GM18861 (cell line): ENCODE measurements around the gene BLOC1S6.

Experiments
- ATAC-seq: cut with Tn5 transposase; IDR thresholded peaks from one replicate; pipeline ENCODE4 v1.9.1; 2021; ENCODE audit not compliant: unreplicated experiment

BLOC1S6 gene

DNA sequence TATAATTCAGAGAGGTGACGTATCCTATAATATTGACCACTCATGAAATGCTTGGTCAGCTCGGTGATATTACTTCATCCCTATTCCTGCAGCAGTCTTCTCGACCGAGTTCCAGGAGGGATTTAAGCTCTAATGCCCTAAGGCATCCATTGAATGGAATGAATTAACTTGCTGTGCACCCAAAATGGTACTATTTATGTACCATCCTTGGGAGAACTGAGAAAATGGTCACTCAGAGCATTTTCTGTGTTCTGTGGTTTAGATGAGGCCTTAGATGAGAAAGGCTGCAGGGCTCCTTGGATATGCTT is 638 bp downstream of the BLOC1S6 start:
- ATAC-seq, result no peak

DNA sequence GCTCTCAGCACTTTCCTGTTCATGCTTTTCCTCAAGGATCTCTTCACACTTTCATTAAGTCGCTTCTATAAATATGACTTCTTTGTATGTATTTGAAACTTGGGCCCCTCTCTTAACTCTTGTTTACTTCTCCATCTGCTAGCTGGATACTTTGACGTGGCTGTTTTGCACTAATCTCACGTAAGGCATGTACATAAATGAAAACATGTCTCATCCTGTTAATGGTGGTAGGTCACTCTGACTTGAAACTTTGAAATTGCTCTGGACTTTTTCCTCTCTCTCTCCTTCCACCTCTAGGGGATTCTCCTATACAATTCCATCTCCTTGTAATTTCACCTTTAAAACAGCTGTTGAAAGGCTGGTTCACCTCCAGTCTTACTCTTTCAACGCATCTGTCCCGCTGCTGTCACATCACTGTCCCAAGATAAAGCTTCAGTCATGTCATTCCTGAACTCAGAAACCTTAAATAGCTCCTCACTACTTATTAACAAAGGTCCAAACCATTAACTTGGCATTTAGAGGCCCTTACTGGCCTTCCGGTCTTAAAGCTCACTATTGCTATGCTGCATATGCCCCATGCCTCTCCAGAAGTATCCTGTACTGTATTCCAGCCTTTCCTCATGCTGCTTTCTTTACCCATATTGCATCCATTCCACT is 1.2 kb downstream of the BLOC1S6 start:
- no peak for ATAC-seq

DNA sequence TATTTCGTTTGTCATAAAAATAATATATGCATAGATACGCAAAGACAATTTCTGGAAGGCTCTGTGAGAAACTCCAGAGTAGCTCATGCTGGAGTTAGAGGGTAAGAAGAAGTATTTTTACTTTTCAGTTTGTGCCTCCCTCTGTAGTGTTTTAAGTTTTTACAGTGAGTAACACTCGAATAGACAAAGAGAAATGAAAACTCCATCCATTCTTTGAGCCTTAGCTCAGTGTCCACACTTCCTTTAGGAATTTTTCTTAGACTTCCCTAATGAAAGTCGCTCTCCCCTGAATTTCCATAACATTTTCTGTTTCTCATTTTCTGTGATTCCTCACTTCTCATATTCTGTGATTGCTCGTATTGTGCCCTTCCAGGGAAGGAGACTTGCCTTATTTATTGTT is 2.1 kb downstream of the BLOC1S6 start:
- ATAC-seq, result no peak

DNA sequence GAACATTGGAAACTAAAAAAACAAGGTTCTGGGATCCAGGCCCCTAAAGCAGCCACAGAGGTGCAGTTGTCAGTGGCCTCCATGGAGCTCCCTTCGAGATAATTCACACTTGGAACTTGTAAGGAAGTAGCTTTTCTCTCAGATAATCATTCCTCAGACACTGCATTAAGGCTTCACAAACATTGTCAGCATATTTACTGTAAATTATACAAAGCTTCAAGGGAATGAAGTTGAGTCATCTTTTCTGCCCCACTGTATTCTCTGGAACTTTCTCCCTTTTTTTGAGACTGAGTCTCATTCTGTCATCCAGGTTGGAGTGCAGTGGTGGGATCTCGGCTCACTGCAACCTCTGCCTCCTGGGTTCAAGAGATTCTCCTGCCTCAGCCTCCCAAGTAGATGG is 7.1 kb downstream of the BLOC1S6 start:
- ATAC-seq, result no peak

DNA sequence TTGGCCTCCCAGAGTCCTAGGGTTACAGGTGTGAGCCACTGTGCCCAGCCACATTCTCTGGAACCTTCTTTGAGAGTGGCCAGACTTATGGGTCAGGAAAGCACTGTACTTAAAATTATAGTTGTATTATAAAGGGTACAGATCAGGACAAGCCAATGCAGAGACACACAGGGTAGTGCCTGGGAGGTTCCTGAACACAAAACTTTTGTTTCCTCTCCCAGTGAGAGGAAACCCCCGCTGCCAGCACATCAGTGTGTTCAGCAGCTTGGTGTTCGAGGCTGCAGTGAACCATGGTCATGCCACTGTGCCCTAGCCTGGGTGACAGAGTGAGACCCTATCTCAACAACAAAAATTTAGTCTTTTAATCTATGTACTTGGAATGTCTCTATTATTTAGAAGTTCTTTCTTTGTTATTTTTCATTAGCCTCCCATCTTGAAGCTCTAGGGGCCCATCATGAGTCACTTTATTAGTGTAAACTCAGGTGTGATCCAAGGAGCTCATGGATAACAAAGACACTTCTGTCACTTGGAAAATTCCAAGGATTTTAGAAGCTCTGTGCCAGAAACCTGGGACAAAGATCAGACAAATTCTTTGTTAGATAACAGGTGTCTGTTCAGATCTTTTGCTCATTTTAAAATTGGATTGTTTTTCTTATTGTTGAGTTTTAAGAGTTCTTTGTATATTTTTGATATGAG is 7.8 kb downstream of the BLOC1S6 start:
- no peak for ATAC-seq

DNA sequence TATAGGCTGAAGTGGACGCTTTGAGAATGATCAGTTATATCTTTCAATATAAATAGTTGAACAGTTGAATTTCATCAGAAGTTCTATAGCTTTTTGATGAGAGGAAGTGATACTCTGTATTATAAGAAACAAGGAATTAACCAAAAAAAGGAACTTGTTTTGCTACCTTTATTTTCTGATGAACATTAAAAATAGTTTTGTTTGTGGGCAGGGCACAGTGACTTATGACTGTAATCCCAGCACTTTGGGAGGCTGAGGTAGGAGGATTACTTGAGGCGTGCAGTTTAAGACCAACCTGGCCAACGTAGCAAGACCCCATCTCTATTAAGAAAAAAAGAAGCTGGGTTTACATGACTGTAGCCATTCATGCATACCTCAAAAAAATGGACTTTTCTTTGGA is 16.7 kb downstream of the BLOC1S6 start:
- no peak for ATAC-seq

DNA sequence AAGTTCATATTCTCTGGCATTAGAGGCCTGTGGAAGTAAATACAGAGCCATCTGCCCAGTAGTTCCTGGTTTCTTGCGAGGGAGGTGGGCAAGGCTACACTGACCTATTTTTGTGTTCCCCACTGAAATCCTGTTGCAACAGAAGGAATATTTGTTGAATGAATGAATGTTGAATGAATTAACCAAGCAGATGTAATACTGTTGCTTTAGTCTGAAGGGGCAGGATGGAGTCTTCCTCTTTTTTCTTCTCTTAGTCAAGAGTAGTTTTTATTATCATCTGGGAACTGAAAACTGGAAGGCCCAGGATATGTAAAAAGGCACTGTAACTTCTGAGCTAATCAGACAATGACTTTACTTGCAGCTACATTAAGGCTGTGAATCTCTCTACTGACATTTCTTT is 17.1 kb downstream of the BLOC1S6 start:
- no peak for ATAC-seq

DNA sequence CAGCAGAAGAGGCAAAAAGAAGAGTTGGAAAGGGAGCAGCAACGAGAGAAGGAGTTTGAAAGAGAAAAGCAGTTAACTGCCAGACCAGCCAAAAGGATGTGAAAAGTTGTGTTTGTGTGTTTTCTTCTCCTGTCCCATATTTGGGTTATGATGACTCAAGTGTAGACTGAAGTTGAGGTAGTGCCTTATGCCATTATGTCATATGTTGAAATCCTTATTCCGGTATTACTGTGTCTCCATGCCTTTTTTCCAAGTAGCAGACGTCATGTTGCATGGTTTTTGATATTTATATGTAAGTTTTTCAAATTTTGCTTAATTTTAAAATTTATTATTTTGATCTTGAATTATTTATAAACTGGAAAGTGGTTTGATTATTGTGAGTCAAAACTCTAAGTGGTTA is 19.2 kb downstream of the BLOC1S6 start:
- no peak for ATAC-seq

DNA sequence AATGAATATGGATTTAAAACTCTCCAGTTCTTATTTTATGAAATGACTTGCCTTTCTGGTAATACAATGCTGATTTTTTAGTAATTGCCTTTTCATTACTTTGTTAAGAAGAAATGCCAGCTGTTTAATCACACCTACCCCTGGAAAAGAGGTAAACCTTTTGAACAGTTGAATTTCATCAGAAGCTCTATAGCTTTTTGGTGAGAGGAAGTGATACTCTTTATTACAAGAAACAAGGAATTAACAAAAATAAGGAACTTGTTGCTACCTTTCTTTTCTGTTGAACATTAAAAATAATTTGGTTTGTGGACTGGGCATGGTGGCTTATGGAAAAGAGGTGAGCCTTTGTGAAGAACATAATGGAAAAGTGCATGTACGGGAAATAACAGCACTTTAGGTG is 19.7 kb downstream of the BLOC1S6 start:
- ATAC-seq, result no peak

DNA sequence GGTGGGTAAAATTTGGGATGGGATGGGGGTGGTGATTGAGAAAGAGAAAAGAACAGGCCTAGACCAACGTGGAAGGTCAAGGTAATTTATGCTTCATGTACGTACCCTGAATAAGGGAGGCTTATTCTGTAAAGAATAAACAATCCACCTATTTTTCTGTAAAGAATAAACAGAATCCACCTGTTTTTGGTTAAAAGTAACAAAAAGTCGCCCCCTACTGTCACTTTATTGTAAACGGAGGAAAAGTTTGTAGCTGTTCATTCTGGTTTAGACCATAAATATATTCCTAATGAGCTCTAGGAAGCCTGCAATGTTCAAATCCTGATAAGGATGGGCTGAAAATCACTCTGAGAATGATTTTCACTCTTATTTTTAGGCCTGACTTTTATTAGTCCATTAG is 24.1 kb downstream of the BLOC1S6 start:
- ATAC-seq, result no peak

DNA sequence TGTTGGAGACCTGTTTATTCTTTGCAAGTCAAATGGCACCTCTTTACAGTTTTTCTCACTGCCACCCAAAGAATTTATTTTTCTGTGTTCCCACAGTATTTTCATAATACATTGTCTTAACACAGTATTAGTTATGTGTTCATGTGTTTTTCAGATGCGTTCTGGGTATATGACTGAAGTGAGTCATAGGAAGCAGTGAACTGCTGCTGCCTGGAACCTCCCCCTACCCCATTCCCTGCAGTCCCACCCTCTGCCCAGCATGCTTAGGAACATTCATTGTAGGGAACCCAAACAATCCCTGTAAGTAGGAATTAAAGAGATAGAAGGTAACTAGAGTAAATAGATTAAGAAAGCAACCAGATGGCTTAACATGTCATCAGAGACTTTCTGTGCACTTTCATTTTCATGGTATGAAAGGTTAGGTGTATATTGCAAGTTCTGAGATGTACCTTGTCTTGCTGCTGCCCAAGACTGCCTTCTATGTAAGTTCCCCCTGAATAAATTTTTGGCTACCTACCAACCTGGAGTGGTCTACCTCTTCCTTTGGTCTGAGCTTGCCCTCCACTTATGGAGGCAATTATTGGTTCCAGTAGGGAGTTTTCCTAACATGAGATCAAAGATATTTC is 25.7 kb downstream of the BLOC1S6 start:
- no peak for ATAC-seq

DNA sequence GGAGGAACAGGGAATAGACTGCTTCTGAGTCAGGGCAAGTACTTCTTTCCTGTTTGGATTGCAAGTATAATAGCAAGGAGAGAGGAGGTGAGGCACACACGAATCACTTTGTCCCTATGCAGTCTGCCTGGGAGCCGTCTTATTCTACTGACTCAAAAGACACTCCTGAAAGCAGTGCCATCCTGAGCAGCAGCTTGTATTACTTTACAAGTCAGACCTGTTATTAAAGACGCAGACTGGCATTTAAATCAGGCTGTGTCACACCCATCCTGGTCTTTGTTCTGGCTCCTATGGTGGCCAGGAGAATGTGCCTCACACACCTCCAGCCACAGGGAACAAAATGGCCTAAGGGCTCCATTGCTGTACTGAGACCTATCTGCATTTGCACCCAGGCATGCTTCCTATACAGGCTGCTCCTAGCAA is 29.7 kb downstream of the BLOC1S6 start:
- ATAC-seq, result no peak

DNA sequence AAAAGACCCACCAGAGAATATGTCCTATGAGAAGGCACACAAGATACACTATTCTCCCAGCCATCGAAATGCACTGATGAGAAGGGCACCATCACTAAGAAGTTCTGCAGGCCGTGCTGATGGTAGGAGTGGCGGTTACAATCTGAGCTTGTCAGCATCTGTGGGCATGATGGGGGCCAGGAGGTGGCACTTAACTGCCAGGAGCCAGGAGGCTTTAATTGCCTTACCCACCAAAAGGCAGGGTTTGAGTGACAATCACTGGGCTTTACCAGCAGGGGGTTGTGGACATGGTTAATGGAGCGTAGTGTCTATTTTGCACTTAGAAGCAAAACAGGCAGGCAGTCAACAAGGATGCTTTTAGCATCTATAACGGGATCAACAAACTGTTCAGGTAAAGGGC is 31.6 kb downstream of the BLOC1S6 start:
- no peak for ATAC-seq

DNA sequence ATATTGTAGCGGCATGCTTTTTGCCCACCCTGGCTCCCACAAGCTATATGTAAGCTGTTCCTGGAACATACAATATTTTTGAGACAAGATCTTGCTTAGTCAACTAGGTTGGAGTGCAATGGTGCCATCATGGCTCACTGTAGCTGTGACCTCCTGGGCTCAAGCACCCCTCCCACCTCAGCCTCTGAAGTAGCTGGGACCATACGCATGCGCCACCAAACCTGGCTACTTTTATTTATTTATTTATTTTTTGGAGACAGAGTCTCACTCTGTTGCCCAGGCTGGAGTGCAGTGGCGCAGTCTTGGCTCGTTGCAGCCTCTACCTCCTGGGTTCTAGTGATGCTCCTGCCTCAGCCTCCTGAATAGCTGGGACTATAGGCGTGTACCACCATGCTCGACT is 41.0 kb downstream of the BLOC1S6 start:
- ATAC-seq, result no peak

DNA sequence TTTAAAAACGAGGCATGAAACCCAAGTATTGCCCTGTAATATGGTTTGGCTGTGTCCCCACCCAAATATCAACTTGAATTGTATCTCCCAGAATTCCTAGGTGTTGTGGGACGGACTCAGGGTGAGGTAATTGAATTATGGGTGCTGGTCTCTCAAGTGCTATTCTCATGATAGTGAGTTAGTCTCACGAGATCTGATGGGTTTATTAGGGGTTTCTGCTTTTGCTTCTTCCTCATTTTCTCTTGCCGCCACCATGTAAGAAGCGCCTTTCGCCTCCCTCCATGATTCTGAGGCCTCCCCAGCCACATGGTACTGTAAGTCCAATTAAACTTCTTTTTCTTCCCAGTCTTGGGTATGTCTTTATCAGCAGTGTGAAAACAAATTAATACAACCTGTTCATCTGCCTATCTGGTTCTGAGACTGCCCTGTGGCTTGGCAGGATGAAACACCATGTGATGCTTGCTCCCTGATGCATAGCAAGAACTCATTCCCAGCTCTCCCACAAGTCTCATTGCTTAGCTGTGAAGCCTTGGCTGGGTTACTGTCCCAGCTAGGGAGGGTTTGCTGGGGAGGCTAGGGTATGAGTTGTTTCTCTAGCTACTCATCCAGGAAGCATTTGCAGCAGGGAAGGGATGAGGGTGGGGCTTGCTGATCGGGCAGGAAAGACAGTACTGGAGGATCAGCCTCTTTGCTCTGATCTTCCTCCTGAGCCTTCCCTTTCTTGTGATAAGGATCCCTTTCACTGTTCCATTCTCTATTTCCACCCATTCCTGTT is 43.9 kb downstream of the BLOC1S6 start:
- no peak for ATAC-seq

DNA sequence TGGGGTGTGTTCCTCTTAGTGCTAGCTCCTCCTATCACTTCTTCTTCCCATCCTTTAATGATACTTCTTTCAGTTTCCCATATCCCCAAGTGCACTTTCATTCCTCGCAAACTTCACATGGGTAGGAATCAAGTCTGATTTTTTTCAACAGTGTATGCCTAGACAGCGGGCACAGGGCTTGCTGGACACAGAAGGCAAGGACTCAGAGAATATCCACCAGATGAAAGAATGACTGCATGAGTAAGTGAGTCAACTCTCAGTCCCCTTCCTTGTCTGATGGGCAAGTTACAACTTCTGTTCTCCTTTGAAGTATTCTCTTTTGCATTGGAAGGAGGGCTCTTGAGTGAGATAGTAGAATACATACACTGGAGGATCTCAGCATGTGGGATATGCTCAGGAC is 44.6 kb downstream of the BLOC1S6 start:
- no peak for ATAC-seq

DNA sequence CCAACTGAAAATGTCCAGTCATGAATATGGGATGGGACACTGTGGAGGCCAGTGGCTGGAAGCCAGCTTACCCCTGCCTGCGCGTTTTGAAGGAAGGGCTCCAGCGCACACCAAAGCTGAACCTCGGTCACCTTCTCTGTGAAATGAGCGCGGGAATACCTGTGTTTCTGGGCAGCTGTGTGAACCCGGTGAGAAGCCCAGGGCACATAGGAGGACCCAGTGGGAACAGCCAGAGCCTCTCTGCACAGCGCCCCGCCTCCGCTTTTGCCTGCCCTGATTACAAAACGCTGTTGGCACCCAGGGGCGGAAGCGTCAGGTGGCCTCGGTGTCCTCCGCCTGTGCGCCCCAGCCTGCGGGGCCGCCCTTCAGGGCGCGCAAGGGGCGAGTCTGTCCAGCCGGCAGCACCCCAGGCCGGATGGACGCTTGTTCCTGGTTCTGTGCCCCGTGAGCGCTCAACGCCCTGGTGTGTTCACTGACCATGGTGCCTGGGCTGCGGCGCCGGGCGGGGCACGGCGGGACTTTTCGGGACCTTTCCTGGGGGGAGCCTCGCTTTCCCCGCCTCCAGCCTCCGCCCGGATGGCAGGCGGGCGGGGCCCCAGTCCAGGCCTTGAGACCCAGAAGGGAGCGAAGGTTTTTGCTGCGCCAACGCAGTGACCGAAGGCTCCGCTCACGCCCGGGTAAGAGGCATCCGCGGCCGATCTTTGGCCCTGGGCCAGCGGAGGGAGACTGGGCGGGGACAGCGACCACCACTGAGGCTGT is 47.4 kb downstream of the BLOC1S6 start, which contains the start of gene SQOR:
Gene SQOR (plus strand): TSS at position 598 of the 759 bp plus-strand sequence. CDS start 23,895 bp downstream, outside the sequence.
- peak; percentile 66 for ATAC-seq

DNA sequence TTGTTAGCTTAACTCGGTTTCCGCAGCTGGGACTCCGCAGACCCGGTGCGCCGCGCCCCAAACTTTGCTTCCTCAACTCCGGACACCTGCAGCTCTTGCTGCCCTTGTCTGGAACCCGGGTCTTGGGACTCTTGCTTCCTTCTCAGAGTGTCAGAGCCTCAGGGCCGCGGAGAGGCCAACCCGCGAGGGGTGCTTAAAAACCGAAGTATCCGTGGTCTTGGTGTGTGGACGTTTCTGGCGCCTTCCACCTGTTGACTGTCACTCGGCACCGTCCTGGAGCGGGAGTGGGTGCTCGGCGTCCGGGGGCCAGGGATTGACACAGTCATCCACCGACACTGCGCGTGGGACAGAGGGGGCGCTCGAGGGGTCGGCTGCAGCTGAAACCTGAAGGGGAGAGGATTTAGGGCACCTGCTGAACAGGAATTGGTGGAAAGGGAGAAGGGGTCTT is 48.0 kb downstream of the BLOC1S6 start:
- peak; percentile 21 for ATAC-seq

DNA sequence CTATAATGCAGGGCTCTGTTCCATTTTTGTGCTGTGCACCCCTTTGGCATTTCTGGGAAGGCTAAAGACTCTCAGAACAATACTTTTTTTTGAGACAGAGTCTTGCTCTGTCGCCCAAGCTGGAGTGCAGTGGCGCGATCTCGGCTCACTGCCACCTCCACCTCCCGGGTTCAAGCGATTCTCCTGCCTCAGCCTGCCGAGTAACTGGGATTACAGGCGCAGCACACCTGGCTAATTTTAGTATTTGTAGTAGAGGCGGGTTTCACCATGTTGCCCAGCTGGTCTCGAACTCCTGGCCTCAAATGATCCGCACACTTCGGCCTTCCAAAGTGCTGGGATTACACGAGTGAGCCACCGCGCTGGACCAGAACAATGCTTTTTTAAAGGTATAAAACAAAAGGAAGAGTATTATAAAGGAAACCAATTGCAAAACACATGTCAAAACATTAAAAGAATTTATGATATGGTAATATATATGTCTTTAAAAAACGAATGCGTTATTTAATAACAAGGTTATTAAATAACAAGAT is 48.6 kb downstream of the BLOC1S6 start:
- ATAC-seq, result no peak

DNA sequence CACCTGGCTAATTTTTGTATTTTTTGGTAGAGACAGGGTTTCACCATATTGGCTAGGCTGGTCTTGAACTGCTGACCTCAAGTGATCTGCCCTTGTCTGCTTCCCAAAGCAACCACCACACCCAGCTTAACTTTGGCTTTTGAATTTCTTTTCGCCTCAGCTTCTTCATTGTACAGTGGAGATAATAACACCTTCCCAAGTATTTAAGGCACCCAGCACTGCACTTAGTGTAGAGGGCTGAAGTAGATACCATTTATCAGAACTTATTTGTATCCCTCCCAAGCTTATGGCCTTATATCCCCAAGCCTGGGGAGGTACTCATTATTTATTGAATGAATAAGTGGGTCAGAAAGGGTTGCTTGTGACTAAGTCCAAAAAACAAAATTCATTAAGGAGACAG is 50.0 kb downstream of the BLOC1S6 start:
- ATAC-seq, result no peak
